Activated gamma-delta T cell treated with anti-CD3 and anti-CD28 coated beads, Interleukin-2, amount 50 U/mL, for 16 hours (primary cell): ENCODE data around the gene PIWIL4.

Experiments used
- DNase-seq: peaks from one replicate; pipeline ENCODE4 v3.0.0-alpha.2; 2020; ENCODE audit warnings: low read depth

Gene PIWIL4

DNA sequence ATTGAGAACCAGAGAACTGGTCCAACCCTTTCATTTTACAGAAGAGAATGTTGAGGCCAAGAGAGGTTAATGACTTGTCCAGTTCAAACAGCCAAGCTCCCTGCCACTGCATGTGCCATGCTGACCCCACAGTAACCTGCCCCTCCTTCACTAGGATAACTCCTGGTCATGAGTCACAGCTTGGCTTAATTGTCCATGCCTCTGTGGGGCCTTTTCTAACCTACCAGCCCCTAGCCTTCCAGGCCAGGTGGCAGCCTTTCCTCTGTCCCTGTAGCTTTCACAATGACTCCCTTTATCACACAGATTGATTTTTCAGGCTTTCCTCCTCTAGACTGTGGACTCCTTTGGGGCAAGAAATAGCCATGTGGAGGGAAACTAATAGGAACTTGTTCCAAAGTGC lies 97.2 kb downstream of the PIWIL4 start:
- no peak for DNase-seq

GRCh38 chr11:94665116-94665659 lies 98.0 kb downstream of the PIWIL4 start:
- no peak for DNase-seq

DNA sequence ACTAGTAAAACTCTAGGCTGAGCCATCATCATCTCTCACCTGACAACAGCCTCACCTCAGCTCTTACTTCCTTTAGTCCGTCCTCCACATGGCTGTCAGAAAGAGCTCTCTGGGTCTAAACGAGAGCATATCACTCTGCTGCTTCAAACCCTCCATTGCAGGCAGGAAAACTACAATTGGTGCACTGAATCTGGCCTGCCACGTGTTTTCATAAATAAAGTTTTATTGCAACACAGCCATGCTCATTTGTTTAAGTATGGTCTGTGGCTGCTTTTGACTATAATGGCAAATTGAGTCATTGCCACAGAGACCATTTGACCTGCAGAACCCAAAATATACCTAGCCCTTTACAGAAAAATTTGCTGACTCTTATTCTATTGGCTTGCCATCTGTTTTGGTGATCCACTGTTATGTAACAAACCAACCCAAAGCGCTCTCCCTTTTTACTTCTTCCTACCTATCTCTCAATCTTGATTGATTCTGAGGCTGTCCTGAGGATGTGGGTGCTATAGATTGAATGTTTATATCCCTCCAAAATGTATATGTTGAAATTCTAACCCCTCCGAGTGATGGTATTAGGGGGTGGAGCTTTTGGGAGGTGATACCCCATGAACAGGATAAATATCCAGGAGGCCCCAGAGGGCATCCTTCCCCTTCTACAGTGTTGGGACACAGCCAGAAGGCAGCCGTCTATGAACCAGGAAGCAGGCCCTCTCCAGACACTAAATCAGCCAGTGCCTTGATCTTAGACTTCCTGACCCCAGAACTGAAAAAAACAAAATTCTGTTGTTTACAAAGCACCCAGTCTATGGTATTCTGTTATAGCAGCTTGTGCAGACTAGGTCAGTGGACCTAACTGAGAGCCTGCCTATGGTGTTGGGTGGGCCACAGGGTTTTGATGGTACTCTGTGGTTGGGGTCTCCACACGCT lies 99.9 kb downstream of the PIWIL4 start:
- DNase-seq: no peak

DNA sequence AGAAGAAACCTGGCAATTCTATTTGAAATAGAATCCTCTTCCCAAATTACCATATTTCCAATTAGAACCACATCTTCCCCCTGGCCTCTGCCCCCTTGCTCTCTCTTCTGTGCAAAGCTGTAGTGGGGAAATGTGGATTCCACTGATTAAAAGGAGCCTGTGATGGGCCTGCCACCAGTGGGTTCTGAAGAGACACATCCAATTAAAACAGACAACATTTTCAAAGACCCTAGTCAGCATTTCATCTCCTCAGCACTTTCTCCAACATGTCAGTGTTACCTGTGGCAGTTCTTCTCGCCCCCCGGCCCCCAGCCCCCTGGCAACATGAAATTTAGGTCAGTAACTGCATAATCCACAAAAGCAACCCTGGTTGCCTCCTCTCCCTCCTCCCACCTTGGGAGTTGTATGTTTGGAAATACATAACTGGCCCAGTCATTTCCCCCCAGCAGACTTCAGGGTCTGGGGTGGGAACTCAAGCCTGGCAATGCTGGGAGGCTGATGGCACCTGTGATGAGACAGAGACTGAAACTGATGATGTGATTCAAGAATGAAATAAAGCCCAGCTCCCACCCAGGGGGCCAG lies 101.1 kb downstream of the PIWIL4 start:
- no peak for DNase-seq

- DNase-seq: no peak
These were observed 101.9 kb downstream of the PIWIL4 start for GRCh38 chr11:94669023-94669422.
